GM21447 (cell line): ENCODE measurements around the gene TMEM100.

ENCODE experiments used
- ATAC-seq: cut with Tn5 transposase; IDR thresholded peaks from one replicate; pipeline ENCODE4 v1.9.1; 2021; ENCODE audit not compliant: unreplicated experiment

The TMEM100 gene

DNA sequence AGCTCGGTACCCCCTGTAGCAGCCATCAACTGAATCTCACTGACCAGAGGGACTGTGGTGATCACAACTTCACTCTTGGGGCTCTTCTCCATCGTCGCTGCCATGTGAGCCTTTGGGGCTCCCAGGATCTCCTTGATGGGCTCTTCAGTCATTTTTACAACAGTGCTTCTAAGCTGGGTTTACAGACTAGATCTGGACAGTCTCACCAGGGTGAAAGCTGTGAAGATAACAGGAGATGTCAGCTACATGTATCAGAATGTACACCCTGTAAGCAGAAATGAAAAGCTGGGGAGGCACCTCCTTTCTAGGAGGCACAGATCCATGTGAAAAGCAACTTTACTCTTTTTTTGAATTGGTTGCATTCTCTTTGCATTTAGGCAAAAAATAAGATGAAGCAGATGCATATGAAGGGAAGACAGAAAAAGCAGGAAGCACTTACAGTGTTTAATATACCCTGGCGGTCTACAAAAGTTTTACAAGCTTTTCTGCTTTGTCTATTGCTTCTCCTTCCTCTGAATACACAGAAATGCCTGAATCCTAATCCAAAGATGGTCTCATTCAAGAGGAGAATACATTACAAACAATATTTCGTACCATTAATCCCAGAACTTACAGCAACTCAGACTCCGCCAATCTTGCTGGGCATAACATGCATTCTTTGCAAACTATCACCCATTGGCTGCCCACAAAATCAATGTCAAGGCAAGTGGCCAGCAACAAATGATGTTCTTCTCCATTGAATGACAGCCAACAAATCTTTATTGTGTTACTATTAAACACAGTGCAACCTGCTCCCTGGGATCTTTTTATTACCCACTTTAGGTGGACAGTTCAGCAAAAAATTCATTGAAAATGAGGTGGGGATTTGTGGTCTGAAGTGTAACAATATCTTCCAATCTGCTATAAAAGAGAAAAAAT lies 1.5 kb downstream of the TMEM100 start:
- ATAC-seq: no peak

DNA sequence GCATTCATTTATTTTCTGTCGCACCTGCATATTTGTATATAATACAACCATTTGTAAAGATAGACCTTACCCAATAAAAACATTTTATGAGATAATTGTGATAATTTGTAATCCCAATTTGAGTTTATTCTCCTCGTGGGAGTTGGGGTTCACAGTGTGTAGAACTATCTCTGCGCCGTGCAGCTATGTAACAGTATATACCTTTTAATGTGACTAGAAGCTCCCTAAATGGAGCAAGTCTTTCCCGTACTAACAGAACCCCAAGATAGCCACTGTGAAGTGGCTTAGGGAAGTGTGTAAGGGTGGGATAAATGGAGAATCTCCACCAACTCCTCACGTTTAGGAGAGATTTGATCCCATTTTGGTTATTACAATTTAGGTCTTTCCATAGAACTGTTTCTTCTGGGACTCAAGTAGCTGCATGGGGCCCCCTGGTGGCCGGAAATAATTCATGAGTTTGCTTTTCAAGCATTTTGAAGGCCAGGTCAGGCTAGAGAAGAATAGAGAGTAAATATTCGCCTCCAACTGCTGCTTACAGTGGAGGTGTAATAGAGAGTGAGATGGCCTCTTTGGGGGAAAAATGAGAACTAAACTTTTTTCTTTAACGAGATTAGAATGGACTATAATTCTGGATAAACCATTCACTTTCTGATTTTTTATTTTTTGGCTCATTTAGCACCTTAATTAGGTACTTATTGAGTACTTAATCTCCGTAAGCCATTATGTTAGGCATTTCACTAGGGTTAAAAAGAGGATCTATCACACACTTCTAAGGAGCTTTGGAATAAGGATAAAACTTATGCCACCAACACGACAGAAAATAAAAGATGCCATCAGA lies 4.5 kb downstream of the TMEM100 start:
- ATAC-seq: no peak

- ATAC-seq: no peak
Observed at GRCh38 chr17:55717432-55717831, 5.2 kb downstream of the TMEM100 start.

- no peak for ATAC-seq
Observed at GRCh38 chr17:55710829-55711496, 11.7 kb downstream of the TMEM100 start.

GRCh38 chr17:55710410-55710809 lies 12.3 kb downstream of the TMEM100 start:
- no peak for ATAC-seq

- ATAC-seq: no peak
Observed at GRCh38 chr17:55709984-55710383, 12.7 kb downstream of the TMEM100 start.

DNA sequence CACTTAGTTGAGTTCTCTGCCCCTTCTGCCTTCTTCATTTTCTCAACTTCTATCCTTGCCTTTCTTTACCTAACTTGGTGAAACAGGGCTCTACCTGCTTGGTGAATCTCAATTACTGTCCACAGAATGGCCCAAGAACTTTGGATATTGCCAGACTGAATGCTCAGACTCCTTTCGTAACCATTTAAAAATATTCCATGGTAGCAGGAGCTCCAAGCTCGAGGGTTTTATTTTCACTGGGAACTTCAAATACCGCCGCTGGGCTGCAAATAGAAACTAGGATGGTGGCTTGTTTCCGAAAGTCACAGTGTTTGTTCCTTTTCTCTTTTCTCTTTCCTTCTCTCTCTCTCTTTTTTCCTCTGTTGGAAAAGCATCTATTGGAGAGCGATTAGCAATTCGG lies 13.2 kb downstream of the TMEM100 start:
- no peak for ATAC-seq

DNA sequence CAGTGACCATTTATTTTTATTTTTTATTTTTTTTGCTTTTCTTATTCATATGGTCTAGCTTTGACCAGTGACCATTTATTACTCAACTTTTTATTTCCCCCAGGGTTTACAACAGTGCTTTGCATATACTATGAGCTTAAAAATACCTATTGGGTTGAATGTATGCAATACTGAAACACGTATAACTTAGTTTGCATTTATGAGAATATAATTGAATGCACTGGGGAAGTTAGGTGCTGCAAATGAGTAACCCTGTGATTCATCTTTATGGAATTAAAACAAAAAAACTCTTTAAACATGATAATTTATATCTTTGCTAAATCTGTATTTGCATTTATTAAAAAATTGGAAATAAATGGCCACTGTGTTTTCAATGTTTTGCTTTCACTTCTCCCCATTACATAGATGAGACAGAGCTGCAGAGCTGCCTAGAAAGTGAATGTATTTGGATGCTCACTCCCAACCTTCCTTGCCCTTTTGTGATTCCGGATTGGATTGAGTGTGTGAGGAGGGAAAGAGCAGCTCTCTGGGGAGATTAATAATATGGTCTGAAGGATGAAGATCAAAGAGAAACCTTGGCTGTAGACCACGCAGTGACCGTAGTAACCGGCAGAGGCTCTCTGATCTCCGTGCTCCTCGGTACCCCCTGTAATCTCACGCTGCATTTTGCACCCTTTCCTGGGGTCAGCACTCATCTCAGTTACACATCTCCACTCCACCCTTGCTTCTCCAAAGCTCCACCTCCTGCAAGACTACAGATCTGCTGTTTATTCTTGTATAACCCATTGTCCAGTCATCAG lies 14.3 kb downstream of the TMEM100 start:
- no peak for ATAC-seq

GRCh38 chr17:55706808-55707773 lies 15.6 kb downstream of the TMEM100 start:
- ATAC-seq: no peak

DNA sequence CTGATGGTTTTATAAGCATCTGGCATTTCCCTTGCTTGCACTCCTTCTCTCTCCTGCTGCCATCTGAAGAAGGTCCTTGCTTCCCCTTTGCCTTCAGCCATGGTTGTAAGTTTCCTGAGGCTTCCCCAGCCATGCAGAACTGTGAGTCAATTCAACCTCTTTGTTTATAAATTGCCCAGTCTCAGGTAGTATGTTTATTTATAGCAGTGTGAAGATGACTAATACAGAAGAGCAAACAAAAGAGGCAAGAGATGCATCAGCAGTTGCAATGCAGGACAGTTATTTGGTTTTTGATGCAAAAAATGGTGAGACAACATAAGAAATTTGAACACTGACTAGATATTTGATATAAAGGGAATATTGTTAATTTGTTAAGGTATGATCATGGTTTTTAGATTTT lies 16.8 kb downstream of the TMEM100 start:
- ATAC-seq: peak; percentile 74

GRCh38 chr17:55704401-55704800 lies 18.3 kb downstream of the TMEM100 start:
- no peak for ATAC-seq

- no peak for ATAC-seq
Observed at GRCh38 chr17:55702150-55702549, 20.5 kb downstream of the TMEM100 start.

GRCh38 chr17:55699181-55699860 lies 23.3 kb downstream of the TMEM100 start:
- no peak for ATAC-seq

DNA sequence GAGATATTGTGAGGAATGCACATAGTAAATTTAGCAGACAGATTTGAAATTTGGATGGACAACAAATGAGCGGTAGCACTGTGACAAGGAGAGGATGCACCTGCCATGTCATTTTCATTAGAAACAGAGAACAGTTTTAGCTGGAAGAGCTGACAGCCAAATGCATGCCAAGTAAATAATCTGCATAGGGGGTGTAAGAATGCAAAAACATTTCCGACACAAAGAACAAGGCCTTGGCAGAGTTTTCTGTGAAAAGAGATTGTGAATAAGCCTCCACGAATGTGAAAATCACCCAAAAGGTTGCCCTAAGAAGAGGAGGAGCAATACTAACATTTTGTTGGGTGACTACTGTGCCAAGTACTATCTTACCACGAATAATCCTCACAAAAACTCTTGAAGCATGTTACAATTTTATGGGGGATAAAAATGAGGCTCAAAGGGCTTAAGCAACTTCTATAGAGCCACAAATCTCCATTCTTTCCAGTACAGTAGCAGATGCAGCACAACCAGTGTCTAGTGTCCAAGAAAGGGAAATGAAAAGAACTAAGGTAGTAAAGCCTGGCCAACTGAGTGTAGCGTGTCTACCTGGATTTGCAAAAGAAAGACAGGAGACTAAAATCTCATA lies 28.3 kb downstream of the TMEM100 start:
- ATAC-seq: no peak

GRCh38 chr17:55693254-55694216 lies 29.1 kb downstream of the TMEM100 start:
- ATAC-seq: no peak

- ATAC-seq: no peak
Observed at GRCh38 chr17:55692276-55692675, 30.4 kb downstream of the TMEM100 start.

DNA sequence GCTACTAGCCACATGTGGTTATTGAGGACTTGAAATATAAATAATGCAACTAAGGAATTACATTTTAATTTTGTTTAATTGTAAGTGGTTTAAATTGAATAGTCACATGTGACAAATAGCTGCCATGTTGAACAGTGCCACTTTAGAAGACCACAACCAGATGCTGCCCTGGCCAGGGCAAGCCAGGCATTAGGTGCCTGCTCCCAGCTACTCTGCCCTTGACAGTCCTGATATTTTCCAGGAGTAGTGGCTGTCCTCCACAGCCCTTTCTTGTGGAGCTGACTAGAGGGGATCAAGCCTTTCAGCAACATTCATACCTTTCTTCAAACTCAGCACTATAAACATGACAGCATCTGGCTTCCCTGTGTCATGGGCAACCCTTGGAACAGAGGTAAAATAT lies 31.0 kb downstream of the TMEM100 start:
- no peak for ATAC-seq
